Stimulated activated CD8-positive, alpha-beta memory T cell treated with anti-CD3 and anti-CD28 coated beads, Interleukin-15, amount 100 ng/mL, for 48 hours (primary cell): ENCODE measurements around the gene FASTKD3.

Experiments used
- DNase-seq, 2 donors: peaks; one replicate each; pipeline ENCODE4 v3.0.0-alpha.2; 2020; ENCODE audit warnings: low read depth in 2 of 2

FASTKD3 gene

DNA sequence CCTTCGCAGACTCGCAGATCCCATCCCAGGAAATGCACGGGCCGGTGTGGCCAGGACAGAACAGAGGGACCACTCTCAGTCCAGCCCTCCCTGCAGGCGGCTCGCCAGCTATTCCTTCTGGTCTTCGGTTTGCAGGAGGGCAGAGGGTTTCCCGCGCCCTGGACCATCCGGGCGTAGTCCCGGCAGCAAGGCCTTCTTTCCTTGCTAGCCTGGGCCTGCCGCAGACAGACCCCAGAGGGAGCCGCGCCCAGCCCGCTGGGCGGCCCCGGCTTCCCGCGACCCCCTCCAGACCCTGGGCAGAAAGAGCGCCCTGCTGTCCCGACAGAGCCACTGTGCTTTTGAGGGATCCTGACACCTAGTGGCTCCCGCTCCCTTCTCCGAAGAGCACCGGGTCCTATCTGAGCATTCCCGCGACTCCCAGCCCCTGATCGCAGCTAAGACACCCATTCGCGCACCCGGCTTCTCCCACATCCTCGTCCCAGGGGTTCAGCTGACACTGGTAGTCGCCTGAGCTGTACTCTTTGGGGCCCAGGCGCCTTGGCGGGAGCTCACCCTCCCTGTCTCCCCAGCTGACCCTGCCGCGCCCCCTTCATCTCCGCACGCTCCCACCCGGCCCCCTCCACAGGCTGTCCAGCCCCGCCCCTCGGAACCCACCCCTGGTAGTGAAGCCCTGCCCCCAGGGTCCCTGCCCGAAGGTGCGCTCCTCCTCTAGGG lies 19.0 kb downstream of the FASTKD3 start:
- no peak for DNase-seq

GRCh38 chr5:7848296-7848695 lies 20.5 kb downstream of the FASTKD3 start:
- no peak for DNase-seq

DNA sequence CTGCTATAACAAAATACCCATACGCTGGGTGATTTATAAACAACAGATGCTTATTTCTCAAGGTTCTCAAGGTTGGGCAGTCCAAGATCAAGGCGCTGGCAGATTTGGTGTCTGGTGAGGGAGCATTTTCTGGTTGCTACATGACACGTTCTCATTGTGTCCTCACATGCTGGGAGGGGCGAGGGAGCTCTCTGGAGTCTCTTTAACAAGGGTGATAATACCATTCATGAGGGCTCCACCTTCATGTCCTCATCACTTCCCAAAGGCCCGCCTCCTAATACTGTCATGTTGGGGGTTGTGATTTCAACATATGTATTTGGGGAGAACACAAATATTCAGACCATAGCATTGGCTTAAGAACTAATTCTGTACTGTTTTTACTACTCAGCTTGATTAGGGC lies 22.5 kb downstream of the FASTKD3 start:
- DNase-seq: no peak

- no peak for DNase-seq
These were observed 23.3 kb downstream of the FASTKD3 start for GRCh38 chr5:7845557-7845956.

GRCh38 chr5:7844901-7845300 lies 23.9 kb downstream of the FASTKD3 start:
- no peak for DNase-seq

- no peak for DNase-seq
These were observed 26.3 kb downstream of the FASTKD3 start for GRCh38 chr5:7842531-7842930.

- DNase-seq: no peak
These were observed 31.4 kb downstream of the FASTKD3 start for GRCh38 chr5:7837403-7837802.

DNA sequence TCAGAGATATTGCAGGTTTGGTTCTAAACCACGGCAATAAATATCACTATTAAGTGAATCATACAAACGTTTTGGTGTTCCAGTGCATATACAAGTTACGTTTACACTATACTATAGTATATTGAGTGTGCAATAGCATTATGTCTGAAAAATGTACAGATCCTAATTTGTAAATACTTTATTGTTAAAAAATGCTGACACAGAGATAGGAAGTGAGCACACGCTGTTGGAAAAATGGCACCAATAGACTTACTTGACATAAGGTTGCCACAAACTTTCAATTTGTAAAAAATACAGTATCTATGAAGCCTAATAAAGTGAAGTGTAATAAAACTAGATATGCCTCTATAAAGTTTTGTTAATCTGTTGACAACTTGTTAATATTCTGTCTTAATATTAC lies 33.8 kb downstream of the FASTKD3 start:
- DNase-seq: no peak

- no peak for DNase-seq
These were observed 40.6 kb downstream of the FASTKD3 start for GRCh38 chr5:7828269-7828668.

DNA sequence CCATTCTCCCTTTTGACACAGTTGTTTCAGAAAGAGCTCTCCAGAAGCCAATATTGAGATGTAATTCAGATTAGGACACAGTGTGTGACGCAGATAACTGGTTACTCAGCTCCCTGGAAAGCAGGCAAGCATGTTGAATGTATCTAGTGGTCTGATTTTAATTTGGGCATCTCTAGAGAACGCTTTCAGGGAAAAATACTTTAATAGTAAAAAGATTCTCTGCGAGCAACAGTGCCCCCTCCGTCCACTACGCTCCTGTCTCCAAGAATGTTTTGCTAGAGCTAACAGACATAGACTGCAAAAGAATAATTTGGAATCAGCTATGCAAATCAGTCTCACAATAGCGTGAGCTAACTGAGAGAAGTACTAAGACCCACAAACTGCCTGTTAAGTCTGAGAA lies 41.2 kb downstream of the FASTKD3 start:
- DNase-seq: no peak

GRCh38 chr5:7825630-7826029 lies 43.2 kb downstream of the FASTKD3 start:
- no peak for DNase-seq

GRCh38 chr5:7824995-7825394 lies 43.8 kb downstream of the FASTKD3 start:
- DNase-seq: no peak

DNA sequence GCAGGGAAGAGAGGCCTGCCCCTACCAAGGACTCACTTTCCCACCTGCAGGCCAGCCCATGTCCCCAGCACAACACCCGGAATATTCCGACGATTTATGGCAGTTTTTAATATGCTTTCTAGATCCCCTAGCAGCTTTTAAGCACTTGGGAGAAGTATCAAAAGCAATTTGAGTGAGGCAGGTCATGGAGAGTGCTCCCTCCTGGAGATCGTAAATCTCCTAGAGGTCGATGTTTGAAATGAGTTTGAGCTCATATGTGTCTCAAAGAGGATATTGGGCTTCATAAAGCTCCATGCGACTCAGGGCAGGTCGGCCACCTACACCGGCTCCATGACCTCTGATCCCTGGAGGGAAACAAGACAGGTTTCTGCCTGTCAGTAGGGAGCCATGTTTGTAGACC lies 45.2 kb downstream of the FASTKD3 start:
- DNase-seq: no peak

DNA sequence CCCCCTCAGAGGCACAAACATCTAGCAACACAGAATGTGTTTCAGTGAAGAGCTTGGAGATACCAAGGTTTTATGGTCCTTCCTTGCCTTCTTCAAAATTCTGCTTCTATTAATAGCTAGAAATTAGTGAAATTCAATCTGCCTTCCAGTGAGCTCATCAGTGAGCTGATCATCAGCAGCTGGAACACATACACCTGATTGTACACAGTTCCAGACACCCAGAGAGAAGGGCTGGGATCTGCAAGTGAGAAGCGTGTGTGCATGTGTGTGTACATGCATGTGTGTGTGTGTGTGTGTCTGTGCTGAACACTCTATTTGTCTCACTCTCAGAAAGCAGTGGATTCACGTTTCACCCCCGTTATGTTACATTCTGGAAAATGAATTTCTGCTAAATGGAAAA lies 46.4 kb downstream of the FASTKD3 start:
- DNase-seq: no peak

GRCh38 chr5:7816535-7816901 lies 52.3 kb downstream of the FASTKD3 start:
- DNase-seq: no peak

DNA sequence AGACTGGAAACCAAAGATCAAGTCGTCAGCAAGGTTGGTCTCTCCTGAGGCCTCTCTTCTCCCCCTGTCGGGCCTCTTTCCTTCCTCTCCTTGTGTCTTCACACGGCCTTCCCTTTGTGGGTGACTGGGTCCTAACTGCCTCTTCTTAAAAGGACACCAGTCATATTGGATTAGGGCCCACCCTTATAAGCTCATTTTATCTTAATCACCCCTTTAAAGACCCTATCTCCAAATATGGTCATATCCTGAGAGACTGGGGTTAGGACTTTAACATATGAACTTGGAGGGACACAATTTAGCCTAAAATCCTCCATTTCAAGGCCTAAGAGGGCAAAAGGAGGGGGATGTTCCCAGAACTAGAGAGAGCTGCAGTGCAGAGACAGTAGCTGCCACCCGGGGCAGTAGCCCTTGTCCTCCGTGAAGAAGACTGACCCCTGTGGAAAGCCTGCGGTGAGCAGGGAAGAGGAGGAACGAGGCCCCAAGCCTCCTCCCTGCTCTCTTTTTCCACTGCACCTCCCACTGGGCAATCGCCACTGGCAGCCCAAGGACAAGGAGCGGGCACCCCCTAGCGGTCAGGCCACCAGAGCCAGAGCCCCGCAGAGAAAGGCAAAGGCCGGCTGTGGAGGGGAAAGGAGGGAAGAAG lies 52.8 kb downstream of the FASTKD3 start:
- DNase-seq: peak; percentile 45 to 47

DNA sequence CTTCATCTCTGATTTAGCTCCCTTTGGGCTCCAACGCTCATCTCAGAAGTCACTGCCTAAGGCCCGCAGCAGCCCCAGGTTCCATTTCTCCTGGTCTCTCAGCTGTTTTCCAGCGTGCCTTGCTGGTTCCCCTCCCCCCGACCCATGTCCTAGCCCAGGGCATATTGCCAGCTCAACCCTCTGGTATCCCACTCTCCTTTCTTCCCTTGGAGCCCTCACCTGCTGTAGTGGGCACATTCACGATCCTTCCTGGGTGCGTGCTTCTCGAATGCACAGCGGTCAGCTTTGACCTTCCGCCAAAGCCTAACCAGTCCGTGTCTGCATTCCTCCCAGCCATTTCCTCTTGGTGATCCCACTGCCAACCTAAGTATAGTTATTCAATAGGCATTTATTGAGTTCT lies 54.0 kb downstream of the FASTKD3 start:
- no peak for DNase-seq

DNA sequence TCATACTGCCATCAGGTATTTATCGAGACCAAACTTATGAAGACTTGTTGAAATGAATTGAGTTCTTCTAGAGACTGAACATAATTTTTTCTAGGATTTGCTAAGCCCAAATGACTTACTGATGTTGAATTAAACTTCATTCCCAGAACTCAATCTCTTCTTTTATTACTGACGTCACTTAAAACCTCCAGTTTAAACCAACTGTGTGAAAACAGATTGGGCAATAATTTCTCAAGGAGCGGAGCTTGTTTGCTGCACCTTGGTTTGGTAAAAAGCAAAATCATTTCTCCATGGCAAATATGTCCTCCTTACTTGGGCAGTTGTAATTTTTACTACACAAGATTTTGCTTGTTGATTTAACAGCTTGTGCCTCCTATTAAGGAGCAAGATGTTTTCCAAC lies 55.3 kb downstream of the FASTKD3 start:
- DNase-seq: no peak

DNA sequence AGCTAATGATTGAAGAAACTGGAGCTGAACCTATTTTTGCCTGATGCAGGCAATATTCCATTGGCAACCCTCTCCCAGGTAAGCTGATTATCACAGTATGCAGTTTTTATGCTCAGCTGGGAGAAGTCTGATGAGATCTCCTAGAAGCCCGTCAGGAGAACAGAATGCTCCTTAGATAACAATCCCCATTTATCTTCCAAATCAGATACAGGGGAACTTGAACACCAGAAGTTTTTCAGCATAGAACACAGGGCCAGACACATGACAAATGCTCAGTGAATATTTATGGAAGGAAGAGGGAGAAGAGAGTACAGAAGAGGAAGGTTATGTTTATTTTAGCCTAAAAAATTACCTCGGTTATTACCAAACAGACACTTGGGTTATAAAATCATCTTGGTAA lies 55.8 kb downstream of the FASTKD3 start:
- no peak for DNase-seq

DNA sequence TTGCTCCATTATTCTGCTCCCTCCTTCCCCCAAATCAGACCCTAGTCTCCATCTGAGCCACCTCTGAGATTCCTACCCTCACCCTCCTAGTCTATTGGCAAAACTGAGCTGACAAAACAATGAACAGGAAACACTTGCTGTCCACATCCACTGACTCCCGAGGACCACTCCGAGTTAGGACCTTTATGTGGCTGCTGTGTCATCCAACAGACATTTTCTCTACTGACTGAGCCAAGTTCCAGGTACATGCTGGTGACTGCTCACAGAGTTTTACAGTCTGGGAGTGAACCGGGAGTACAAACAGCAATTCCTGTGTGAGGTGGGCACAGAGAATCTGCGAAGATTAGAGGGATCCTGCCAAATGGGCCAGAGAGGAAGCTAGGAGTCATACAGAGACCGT lies 57.1 kb downstream of the FASTKD3 start:
- DNase-seq: no peak
